ENCODE measurements around the gene RAD51B.
"Not testable (repeated sequence)": the region's sequence is repeated elsewhere in the genome, so short reads cannot be mapped to it uniquely, and the experiment has no call there.

The RAD51B gene

DNA sequence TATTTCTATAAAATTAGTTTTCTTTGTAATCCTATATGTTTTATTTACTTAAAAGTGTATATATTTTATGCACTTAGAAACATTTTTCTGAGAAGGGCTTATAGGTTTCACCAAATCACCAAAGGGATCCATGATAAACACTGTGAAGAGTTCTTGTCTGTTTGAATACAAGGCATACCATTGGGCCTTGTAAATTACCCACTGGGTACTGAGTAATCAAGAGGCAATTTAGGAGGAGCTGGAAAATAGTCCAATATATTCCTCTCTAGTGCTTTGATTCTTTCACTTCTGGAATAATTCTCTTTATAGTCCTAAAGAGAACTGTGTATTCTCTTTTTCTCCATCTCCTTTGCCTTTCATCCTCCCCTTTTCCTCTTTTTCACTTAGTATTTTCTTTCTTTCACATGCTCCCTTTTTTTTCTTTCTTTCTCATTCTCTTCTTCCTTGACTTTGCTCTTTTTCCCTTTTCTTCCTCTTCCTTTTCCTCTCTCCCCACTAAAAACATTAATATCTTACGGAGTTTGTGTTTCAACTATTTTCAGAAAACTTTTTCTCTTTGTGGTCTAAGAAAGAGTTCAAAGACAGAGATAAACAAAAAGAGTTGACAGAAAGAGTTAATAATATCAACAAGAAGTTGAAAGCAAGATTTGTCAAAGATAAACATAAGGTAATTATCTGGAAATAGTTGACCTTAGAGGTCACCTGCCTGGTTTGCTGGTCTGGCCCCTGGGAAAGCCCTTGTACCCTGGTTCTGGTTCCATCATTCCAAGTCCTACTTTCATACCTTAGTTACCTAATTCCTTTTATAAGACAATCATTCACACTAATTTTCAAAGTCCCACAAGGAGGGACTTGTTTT is 435.3 kb downstream of the RAD51B start:
- no peak for DNase-seq (ENCODE audit: low read depth in 1 of 2, low spot score in 1 of 2)

DNA sequence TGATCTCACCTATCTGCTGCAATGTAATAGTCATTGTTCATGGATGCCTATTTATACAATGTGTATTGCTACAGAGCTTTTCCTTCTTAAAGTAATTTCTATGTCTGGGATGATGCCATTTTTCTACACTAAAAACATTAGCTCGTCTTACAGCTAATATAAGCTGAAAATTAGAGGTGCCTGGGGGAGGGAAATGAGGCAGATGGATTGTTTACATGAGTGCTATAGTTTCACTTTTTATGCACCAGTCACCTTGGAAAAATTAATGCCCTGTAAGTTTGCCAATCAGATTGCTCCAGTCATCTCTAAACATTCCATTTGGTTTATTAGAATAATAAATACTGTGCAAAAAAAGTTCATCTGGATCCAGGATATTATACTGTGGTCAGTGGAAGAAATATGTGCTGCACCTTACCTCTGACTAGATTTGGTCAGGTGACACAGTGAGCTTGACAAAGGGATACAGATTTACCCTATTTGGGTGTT is 436.2 kb downstream of the RAD51B start:
- Histone ChIP-seq H3K4me3 (replicated peaks; ENCODE audit: insufficient read depth, low read length) (no peak overlapping the region), H3K27ac (replicated peaks) (no peak overlapping the region), H3K27me3 (ENCODE audit: insufficient read depth, poor library complexity, severe bottlenecking) (no peaks in the 10 kb centered on the region)
- DNase-seq (ENCODE audit: low read depth in 1 of 2, low spot score in 1 of 2): no peak
- TF ChIP-seq GABPA (IDR thresholded peaks at IDR 0.05; ENCODE audit: low read depth) (no peak), POLR2AphosphoS5 (IDR thresholded peaks at IDR 0.05; ENCODE audit: low read depth) (no peak), SPI1 (IDR thresholded peaks at IDR 0.05; ENCODE audit: borderline replicate concordance, low read depth) (no peak)
- TF ChIP-seq, protein P1, sequence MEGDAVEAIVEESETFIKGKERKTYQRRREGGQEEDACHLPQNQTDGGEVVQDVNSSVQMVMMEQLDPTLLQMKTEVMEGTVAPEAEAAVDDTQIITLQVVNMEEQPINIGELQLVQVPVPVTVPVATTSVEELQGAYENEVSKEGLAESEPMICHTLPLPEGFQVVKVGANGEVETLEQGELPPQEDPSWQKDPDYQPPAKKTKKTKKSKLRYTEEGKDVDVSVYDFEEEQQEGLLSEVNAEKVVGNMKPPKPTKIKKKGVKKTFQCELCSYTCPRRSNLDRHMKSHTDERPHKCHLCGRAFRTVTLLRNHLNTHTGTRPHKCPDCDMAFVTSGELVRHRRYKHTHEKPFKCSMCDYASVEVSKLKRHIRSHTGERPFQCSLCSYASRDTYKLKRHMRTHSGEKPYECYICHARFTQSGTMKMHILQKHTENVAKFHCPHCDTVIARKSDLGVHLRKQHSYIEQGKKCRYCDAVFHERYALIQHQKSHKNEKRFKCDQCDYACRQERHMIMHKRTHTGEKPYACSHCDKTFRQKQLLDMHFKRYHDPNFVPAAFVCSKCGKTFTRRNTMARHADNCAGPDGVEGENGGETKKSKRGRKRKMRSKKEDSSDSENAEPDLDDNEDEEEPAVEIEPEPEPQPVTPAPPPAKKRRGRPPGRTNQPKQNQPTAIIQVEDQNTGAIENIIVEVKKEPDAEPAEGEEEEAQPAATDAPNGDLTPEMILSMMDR (IDR thresholded peaks at IDR 0.05; ENCODE audit: insufficient read depth, low read length): no peak
- TF ChIP-seq, protein P2, sequence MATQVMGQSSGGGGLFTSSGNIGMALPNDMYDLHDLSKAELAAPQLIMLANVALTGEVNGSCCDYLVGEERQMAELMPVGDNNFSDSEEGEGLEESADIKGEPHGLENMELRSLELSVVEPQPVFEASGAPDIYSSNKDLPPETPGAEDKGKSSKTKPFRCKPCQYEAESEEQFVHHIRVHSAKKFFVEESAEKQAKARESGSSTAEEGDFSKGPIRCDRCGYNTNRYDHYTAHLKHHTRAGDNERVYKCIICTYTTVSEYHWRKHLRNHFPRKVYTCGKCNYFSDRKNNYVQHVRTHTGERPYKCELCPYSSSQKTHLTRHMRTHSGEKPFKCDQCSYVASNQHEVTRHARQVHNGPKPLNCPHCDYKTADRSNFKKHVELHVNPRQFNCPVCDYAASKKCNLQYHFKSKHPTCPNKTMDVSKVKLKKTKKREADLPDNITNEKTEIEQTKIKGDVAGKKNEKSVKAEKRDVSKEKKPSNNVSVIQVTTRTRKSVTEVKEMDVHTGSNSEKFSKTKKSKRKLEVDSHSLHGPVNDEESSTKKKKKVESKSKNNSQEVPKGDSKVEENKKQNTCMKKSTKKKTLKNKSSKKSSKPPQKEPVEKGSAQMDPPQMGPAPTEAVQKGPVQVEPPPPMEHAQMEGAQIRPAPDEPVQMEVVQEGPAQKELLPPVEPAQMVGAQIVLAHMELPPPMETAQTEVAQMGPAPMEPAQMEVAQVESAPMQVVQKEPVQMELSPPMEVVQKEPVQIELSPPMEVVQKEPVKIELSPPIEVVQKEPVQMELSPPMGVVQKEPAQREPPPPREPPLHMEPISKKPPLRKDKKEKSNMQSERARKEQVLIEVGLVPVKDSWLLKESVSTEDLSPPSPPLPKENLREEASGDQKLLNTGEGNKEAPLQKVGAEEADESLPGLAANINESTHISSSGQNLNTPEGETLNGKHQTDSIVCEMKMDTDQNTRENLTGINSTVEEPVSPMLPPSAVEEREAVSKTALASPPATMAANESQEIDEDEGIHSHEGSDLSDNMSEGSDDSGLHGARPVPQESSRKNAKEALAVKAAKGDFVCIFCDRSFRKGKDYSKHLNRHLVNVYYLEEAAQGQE (IDR thresholded peaks at IDR 0.05; ENCODE audit: insufficient replicate concordance, low read depth): no peak

More for the DNA sequence above, 435.3 kb downstream of the RAD51B start:
- no peak overlapping the region for H3K27ac ChIP-seq (replicated peaks)
- no peaks in the 10 kb centered on the region for H3K27me3 ChIP-seq (ENCODE audit: insufficient read depth, poor library complexity, severe bottlenecking)
- H3K4me3 ChIP-seq (replicated peaks; ENCODE audit: insufficient read depth, low read length): no peak overlapping the region
- TF ChIP-seq, protein P1 (IDR thresholded peaks at IDR 0.05; ENCODE audit: insufficient read depth, low read length): no peak
- TF ChIP-seq POLR2AphosphoS5 (IDR thresholded peaks at IDR 0.05; ENCODE audit: low read depth) (no peak), SPI1 (IDR thresholded peaks at IDR 0.05; ENCODE audit: borderline replicate concordance, low read depth) (no peak)

DNA sequence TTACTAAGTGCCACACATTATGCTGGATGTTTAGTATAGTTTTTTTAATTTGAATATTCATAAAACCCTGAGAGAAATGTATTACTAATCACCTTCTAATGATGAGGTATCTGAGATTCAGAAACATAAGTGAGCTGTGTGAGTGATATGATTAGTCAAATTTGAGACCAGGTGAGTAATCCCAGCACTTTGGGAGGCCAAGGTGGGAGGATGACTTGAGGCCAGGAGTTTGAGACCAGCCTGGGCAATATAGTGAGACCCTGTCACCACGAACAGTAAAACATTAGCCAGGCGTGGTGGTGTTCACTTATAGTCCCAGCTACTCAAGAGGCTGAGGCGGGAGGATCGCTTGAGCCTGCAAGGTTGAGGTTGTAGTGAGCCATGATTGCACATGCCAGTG is 438.4 kb downstream of the RAD51B start:
- no peaks in the 10 kb centered on the region for H3K27me3 ChIP-seq (ENCODE audit: insufficient read depth, poor library complexity, severe bottlenecking)
- H3K4me3 ChIP-seq (replicated peaks; ENCODE audit: insufficient read depth, low read length): no peak overlapping the region
- TF ChIP-seq POLR2AphosphoS5 (IDR thresholded peaks at IDR 0.05; ENCODE audit: low read depth) (no peak), SPI1 (IDR thresholded peaks at IDR 0.05; ENCODE audit: borderline replicate concordance, low read depth) (no peak), GABPA (IDR thresholded peaks at IDR 0.05; ENCODE audit: low read depth) (no peak)
- TF ChIP-seq, protein P2 (IDR thresholded peaks at IDR 0.05; ENCODE audit: insufficient replicate concordance, low read depth): no peak
- TF ChIP-seq, protein P1 (IDR thresholded peaks at IDR 0.05; ENCODE audit: insufficient read depth, low read length): no peak
- DNase-seq (ENCODE audit: low read depth in 1 of 2, low spot score in 1 of 2): no peak
- no peak overlapping the region for H3K27ac ChIP-seq (replicated peaks)

DNA sequence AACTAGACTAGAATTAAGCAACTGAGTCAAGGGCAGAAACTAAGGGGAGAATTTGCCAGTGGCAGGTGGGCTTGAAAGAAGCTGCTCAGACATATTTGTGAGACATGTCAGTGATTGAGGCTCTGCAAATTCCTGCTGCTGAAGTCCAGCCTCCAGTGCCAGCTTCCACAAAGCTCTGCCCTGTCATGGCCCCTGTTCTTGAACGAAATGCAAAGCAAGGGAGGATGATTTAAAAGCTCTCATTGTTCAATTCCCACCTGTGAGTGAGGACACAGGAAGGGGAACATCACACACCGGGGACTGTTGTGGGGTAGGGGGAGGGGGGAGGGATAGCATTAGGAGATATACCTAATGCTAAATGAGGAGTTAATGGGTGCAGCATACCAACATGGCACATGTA is 439.4 kb downstream of the RAD51B start:
- not testable (repeated sequence) for H3K27me3 ChIP-seq (ENCODE audit: insufficient read depth, poor library complexity, severe bottlenecking); DNase-seq (ENCODE audit: low read depth in 1 of 2, low spot score in 1 of 2); H3K4me3 ChIP-seq (replicated peaks; ENCODE audit: insufficient read depth, low read length); H3K27ac ChIP-seq (replicated peaks)

Measured in HL-60 (cell line).